Measurements from ENCODE around the gene QRICH1. TPM values are rescaled to one million over a fixed set of nuclear protein-coding genes. Genes with fewer than 3 reads are reported as not detected.

Gene QRICH1
- polyA plus RNA-seq, 3 donors: 9.3 to 150 (median 16.1) TPM

GRCh38 chr3:48997714-48998637, 95.9 kb downstream of the QRICH1 start:
- H3K27ac ChIP-seq (ENCODE audit: low read depth in 1 of 2, low read length in 2 of 2): no peak overlapping the region
- H3K36me3 Mint-ChIP-seq: peaks cover 19 to 38% of the 10 kb centered on the region in 2 donors
- H3K4me1 Mint-ChIP-seq: peaks cover 7% of the 10 kb centered on the region
- no peak for DNase-seq
- H3K36me3 ChIP-seq (replicated peaks in 1 of 2; ENCODE audit: control insufficient read depth in 1 of 2, insufficient read depth in 2 of 2, low read length in 2 of 2): peaks cover 6 to 26% of the 10 kb centered on the region in 2 donors
- no peaks in the 10 kb centered on the region for H3K79me2 ChIP-seq (ENCODE audit: insufficient read depth, low read length)
- no peaks in the 10 kb centered on the region for H3K9me3 Mint-ChIP-seq
- no peaks in the 10 kb centered on the region for H3K4me1 ChIP-seq (ENCODE audit: control insufficient read depth in 1 of 2, insufficient read depth in 2 of 2, low read length in 2 of 2)
- no peak overlapping the region for H3K4me3 Mint-ChIP-seq
- H3K4me3 ChIP-seq (replicated peaks in 1 of 3; ENCODE audit: low read depth in 2 of 3, low read length in 3 of 3): no peak overlapping the region
- peaks cover 0 to 3% (median 0%) of the 10 kb centered on the region in 3 donors for H3K27me3 Mint-ChIP-seq (ENCODE audit: low read depth in 3 of 3)
- intact Hi-C loops (cut with micrococcal nuclease): loop anchor here in 1 of 2 donors (10.0 kb wide), 1 partner anchor 157 kb away; no protein-coding TSS in a partner anchor
- H2AFZ ChIP-seq (ENCODE audit: insufficient read depth, low read depth, low read length, poor library complexity, severe bottlenecking): no peak overlapping the region
- no peak overlapping the region for H3K4me2 ChIP-seq (replicated peaks; ENCODE audit: extremely low read depth, low read length, poor library complexity, severe bottlenecking)
- H3K27ac Mint-ChIP-seq: no peak overlapping the region
- no peaks in the 10 kb centered on the region for H3K27me3 ChIP-seq (ENCODE audit: control insufficient read depth in 2 of 2, insufficient read depth in 2 of 2, low read length in 2 of 2)
- WGBS (ENCODE audit: insufficient coverage): 94% methylated on average over 11 of the region's 20 CpGs
- no peaks in the 10 kb centered on the region for H3K9me3 ChIP-seq (replicated peaks in 1 of 2; ENCODE audit: control insufficient read depth in 1 of 2, insufficient read depth in 1 of 2, low read length in 2 of 2)
- no peak overlapping the region for H3K9ac ChIP-seq (ENCODE audit: insufficient read depth, low read length, poor library complexity, severe bottlenecking)
- TF ChIP-seq CTCF (IDR thresholded peaks at IDR 0.05): no peak
- H4K20me1 ChIP-seq (ENCODE audit: insufficient read depth, low read length): no peaks in the 10 kb centered on the region

- peaks cover 0 to 1% (median 0%) of the 10 kb centered on the region in 3 donors for H3K27me3 Mint-ChIP-seq (ENCODE audit: low read depth in 3 of 3)
- no peak overlapping the region for H3K27ac Mint-ChIP-seq
- H3K27ac ChIP-seq (ENCODE audit: low read depth in 1 of 2, low read length in 2 of 2): no peak overlapping the region
- H3K9me3 ChIP-seq (replicated peaks in 1 of 2; ENCODE audit: control insufficient read depth in 1 of 2, insufficient read depth in 1 of 2, low read length in 2 of 2): no peaks in the 10 kb centered on the region
- peaks cover 7% of the 10 kb centered on the region for H3K4me1 Mint-ChIP-seq
- H3K4me3 ChIP-seq (replicated peaks in 1 of 3; ENCODE audit: low read depth in 2 of 3, low read length in 3 of 3): no peak overlapping the region
- H3K4me1 ChIP-seq (ENCODE audit: control insufficient read depth in 1 of 2, insufficient read depth in 2 of 2, low read length in 2 of 2): no peaks in the 10 kb centered on the region
- H3K9me3 Mint-ChIP-seq: no peaks in the 10 kb centered on the region
- peaks cover 6 to 26% of the 10 kb centered on the region in 2 donors for H3K36me3 ChIP-seq (replicated peaks in 1 of 2; ENCODE audit: control insufficient read depth in 1 of 2, insufficient read depth in 2 of 2, low read length in 2 of 2)
- H3K4me3 Mint-ChIP-seq: no peak overlapping the region
- intact Hi-C loops (cut with micrococcal nuclease): loop anchor here in 1 of 2 donors (10.0 kb wide), 1 partner anchor 158 kb away; no protein-coding TSS in a partner anchor
- peaks cover 15 to 38% of the 10 kb centered on the region in 2 donors for H3K36me3 Mint-ChIP-seq
- H3K9ac ChIP-seq (ENCODE audit: insufficient read depth, low read length, poor library complexity, severe bottlenecking): no peak overlapping the region
- H3K79me2 ChIP-seq (ENCODE audit: insufficient read depth, low read length): peaks cover 3% of the 10 kb centered on the region
- H2AFZ ChIP-seq (ENCODE audit: insufficient read depth, low read depth, low read length, poor library complexity, severe bottlenecking): no peak overlapping the region
- no peak for TF ChIP-seq CTCF (IDR thresholded peaks at IDR 0.05)
- no peaks in the 10 kb centered on the region for H4K20me1 ChIP-seq (ENCODE audit: insufficient read depth, low read length)
- no peak for DNase-seq
- 92% methylated on average over 7 of the region's 8 CpGs for WGBS (ENCODE audit: insufficient coverage)
- no peak overlapping the region for H3K4me2 ChIP-seq (replicated peaks; ENCODE audit: extremely low read depth, low read length, poor library complexity, severe bottlenecking)
- no peaks in the 10 kb centered on the region for H3K27me3 ChIP-seq (ENCODE audit: control insufficient read depth in 2 of 2, insufficient read depth in 2 of 2, low read length in 2 of 2)
These were observed 96.7 kb downstream of the QRICH1 start for GRCh38 chr3:48997102-48997635.

Measured in CD14-positive monocyte (primary cell).